GM21786 (cell line): ENCODE results near the gene BEX3.
A peak's percentile ranks its signal among the peaks of the same experiment; 100 is the strongest.
"Not testable (repeated sequence)": the region's sequence is repeated elsewhere in the genome, so short reads cannot be mapped to it uniquely, and the experiment has no call there.

Experiments
- ATAC-seq: cut with Tn5 transposase; IDR thresholded peaks from one replicate; pipeline ENCODE4 v1.9.1; 2021; ENCODE audit not compliant: unreplicated experiment

BEX3 gene

DNA sequence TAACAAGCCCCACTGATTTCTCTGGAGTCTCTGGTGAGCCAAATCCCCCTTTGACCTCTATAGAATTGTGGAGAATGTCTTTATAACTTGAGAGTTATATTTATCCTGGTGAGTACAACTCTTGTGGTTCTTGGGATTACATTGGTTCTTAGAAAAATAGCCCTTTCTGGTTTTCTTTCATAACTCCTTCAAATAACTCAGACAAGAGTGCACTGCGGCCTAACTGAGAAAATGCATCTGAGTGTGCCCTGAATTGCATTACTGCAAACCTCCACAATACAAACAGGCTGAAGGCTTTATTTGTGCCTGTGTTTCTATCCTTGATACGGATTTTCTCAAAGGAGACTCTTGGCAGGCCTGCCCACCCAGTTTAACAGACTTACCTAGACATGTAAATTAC is 2.7 kb downstream of the BEX3 start:
- no peak for ATAC-seq

DNA sequence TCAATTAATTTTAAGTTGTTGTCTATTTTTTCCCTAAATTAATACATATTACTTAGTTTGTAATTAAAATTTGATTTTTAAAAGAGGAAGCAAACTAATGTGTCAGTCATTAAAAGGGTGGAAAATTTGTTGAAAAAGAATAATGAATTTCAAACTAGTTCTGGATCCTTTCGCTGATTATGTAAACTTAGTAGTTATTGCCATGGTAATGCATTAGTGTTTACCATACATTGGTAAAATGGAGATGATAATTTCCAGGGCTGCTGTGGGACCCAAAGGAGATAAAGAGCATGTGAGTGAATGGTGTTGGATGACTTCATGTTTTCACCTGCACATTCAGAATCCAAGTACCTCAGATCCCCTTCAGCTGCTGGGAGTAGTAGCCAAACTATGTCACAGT is 6.5 kb downstream of the BEX3 start:
- ATAC-seq = no peak

DNA sequence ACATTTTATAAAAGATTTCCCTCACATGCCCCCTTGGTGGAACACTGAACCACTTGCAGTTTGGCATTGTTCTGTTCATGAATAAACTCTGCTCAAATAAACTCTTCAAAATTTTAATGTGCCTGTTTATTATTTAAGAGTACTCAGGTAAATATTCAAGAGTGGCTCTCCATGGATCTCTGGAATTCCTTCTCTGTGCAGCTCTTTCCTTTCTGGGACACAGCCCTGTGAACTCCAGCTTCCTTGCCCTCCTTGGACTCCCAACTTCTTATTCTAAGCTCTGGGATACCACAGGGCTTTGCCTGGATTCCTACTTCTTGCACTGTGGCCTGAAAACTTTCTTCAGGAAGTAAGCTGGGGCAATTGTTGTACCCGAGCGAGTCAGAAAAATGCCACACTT is 8.3 kb downstream of the BEX3 start:
- no peak for ATAC-seq

DNA sequence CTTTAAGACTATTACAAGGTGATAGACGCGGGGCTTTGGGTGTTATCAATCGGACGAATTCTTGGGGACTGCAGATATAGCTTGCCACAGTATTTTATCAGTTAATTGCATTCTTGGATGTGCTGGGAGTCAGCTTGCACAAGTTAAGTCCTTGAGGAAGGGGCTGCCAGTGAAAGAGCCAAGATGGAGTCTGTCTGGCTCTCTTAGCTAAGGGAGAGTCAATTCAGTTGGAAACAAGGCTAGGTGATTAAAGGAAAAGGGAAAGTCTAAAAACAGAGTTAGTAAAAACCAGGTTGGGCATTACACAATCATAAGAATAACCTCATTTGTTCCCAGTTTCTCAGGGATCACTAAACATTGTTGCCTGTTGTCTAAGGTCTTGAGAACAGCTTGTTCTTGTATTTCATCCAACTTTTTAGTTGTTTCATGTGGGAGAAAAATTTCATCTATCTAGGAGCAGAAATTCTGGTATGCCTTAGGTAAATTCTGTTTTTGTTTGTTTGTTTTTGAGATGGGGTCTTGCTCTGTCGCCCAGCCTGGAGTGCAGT is 9.0 kb downstream of the BEX3 start:
- not testable (repeated sequence) for ATAC-seq

DNA sequence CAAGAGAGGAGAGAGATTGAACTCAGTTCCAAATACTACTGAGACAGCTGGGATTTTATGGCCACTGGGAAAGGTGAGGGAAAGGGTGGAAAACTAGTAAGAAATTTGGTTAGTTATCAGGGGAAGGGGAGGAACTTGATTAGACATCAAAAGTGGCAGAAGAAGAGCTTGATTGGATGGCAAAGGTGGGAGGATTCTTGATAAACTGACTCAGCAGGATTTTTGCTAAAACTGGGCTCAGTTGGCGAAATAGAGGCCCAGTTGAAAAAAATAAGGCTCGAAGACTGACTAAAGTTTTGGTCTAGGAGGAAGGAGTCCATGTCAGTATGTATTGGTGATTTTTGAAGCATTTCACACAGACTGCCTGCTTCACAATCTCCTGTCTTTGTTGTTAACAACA is 10.0 kb downstream of the BEX3 start:
- no peak for ATAC-seq

DNA sequence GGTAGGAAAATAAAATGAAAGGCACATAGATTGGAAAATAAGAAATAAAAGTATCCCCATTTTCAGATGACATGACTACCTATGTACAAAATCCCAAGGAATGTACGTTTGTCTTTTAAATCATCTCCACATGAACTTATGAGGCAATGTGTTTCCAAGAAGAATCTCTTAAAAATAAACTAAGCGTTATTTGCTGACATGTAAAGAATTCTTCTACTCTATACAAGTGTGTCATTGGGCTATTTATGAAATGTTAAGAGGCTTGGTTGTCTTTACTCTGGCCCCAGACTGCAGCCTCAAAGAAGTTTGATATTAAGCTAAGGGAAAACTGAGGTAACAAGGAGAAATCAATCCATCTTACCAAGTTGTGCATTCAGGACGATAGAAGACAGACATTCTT is 17.1 kb downstream of the BEX3 start:
- no peak for ATAC-seq

DNA sequence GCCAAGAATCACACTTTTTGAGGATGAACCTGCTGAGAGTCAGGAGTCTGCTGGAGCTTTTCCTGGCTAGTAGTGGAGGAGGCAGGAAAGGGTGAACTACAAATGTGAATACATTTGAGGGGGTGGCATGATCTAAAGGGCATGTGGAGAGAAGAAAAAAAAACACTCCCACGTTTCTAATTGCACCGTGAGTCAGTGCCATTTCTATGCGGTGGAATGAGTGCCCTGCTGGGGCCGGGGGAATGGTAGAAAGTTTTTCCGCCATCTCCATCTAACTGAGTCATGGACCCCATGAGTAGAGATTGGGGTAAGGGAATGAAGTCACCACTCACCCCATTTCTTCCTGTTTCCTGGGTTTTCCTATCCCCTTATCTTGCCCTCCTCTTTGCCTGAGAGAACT is 19.8 kb downstream of the BEX3 start:
- no peak for ATAC-seq

DNA sequence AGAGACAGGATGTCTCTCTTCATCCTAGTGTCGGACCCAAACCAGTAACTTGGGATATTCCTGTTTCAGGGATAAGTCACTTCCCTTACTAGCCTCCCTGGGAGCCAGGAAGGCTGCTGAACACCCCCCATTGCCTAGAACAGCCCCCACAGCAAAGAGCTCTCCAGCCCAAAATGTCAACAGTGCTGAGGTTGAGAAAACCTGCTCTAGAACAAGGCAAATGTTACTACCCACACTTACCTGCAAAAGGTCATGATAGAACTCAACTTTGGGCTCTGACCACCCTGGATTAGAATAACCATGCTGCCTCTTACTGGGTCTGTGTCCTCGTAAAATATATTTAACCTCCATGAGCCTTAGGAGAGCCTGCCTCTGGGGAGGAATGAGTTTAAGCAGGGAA is 20.3 kb downstream of the BEX3 start:
- no peak for ATAC-seq

DNA sequence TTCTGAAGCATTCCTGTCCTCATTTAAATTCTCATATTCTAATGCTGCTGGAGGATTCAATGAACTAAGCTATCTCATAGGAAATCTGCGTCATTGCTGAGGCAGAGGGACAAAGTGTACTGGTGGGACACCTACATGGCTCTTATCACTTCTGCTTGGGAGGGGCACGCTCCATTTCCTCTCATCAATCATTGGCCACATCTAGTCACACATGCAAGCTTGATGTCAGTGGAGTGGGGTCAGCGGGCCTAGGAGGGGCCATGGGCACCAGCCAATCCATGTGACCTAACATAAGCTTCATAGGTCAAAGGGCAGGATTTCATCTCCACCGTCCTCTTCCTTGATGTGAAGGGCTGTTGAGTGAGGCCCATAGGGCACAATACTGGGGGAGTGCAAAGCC is 21.4 kb downstream of the BEX3 start:
- ATAC-seq = no peak

DNA sequence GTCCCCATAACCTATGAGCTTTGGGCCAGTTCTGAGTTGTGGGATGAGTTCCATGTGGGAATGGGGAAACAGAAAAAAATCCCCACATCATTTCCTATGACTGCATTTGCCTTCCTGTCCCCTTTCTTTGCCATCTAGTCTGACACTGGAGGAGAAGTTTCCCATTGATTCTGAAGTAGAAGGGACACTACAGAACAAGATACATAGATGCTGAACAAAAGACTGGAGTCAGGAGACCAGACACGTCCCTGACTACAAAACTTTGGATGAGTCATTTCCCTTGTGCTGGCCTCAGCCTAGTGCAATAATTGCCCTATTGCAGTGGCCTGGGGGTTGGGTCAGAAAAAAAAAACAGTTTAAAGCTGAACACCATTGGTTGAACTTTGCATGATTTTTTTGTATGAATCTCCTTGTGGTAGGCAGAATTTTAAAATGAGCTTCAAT is 22.1 kb downstream of the BEX3 start:
- ATAC-seq = no peak

DNA sequence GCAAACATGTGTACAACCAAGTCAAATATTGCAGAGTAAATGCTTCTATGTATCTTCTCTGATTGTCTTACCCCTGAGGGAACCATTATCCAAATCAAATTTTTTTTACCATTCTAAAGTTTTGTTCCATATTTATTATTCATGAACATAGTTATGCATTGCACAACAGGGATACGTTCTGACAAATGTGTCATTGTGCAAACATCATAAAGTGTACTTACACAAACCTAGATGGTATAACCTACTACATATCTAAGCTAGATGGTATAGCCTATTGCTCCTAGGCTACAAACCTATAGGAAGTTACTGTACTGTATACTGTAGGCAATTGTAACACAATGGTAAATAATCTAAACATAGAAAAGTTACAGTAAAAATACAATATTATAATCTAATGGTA is 23.4 kb downstream of the BEX3 start:
- no peak for ATAC-seq

DNA sequence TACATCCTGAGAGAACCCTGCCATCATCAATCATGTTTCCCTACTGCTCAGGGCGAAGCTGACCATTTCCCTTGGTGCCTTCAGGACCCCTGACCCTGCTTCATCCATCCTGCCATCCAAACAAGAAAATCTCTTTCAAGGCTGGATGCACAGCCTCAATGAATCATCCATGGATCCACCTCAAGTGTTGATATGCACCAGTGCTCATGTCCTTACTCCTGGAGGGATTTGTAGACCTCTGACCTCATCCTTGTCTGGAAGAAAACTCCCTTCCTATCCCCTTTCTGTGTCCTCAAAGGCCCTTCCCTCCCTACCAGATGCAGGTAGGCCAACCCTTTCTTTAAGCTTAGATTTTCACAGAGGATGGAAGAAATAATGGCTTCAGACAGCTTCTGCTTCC is 24.6 kb downstream of the BEX3 start:
- ATAC-seq = no peak

DNA sequence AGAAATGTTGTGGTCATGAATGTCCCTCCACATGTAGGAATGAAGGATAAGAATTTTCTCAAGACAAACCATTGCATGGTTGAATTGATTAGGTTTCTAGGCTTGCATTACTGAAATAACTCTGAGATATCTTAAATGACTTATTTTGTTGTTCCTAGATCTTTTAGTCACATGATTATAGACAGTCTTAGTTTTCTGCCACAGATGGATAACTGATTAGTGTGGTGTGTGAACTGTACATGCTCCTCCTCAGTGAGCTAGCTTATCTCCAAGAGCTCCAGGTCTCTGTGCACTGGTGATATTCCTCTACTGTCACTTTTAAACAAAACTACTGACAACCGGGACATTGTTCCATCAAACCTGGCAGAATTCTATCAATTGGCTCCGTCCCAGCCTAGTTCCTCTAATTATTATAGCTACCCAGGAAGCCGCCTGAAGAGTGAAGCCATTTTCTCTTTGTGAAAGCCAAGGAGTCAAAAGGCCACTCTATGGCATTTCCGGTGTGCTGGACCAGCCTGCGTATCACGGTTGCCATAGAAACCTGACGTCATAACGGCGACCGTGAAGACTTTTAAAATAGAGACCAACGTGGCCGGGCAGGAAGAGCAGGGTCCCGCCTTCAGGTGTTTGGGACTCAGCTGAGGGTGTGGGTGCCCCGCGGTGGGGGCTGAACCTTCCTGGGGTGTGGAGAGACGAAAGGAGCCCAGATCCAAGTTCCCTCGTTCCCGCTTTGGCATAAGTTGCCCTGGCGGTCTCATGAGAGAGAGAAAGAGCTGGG is 28.1 kb downstream of the BEX3 start:
- peak; percentile 93 for ATAC-seq

DNA sequence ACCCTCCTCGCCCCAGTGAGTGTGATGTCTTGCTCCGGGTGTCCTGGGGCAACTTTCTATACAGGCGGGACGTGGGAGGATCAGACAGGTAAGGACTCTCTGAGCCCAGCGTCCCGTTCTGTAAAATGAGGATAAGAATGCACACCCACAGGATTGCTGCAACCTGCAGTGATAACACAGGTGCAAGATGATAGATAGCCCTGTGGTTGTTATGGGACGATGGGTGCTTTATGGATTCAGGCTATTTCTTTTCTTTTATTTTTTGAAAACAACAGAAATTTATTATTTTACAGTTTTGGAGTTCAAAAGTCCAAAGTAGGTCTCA is 28.6 kb downstream of the BEX3 start:
- ATAC-seq = no peak

DNA sequence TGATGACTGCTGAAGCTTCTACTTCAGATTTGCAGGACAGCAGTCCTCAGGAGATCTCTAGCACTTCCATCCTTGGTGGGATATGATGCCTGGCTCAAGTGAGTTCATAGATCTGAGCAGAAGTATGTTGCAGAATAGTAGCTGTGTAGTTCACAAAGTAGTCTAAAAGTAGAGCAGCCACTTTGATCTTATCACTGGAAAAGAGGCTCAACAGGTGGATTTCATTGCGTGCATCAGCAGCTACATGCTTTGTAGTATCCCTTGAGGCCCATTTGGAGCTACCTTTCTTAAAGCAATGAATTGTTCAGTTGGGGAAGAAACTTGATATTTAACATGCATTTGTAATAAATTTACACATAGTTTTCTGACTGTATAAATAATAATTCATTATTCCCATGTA is 29.9 kb downstream of the BEX3 start:
- no peak for ATAC-seq

DNA sequence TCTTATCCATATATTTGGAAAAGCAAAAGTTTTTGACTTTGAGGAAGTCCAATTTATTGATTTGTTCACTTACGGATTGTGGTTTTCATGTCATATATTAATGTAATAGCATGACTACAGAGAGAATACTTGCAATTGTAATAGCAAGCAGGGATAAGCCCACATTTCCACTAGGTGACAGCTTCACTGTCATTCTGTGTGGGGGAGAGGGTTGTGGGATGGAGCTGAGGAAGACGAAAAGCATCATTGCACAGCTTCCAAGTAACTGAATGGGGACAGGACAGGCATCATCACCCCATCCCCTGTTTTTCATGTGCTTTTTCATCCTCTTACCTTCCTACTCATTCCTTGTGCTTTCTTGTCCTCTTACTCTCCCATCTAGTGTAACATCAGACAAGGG is 31.4 kb downstream of the BEX3 start:
- ATAC-seq = no peak

DNA sequence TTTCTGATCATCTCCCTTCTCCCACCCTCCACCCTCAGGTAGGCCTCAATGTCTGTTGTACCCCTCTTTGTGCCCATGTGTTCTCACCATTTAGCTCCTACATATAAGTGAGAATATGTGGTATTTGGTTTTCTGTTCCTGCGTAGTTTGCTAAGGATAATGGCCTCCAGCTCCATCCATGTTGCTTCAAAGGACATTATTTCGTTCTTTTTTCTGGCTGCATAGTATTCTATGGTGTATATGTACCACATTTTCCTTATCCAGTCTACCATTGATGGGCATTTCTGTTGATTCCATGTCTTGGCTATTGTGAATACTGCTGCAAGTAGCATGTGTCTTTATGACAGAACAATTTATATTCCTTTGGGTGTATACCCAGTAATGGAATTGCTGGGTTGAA is 35.4 kb downstream of the BEX3 start:
- not testable (repeated sequence) for ATAC-seq

DNA sequence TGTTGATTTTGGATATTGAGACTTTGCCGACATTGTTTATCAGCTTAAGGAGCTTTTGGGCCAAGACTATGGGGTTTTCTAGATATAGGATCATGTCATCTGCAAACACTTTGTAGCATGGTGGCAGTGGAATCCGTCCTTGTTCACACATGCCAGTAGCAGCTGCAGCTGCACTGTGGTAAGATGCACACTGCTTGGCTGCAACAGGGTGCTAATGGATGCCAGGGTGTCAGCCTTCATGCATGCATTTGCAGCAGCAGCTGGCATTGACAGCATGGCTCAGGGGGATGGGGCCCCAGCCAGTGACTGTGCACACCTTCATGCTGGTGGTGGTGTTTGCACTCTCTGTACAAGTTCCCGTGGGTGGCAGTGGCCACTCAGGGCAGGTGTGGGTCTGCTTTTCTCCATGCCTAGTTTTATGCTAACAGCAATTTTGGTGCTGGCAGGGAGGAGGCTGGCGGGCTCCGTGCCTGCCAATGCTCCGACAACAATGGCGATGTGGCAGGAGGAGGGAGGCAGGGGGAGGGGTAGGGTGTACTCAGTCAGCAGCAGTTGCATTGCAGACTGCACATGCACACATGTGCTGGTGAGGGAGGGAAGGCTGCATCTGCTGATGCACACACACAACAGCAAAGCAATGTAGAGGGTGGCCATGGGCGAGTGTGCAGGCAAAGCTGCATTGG is 37.5 kb downstream of the BEX3 start:
- no peak for ATAC-seq

DNA sequence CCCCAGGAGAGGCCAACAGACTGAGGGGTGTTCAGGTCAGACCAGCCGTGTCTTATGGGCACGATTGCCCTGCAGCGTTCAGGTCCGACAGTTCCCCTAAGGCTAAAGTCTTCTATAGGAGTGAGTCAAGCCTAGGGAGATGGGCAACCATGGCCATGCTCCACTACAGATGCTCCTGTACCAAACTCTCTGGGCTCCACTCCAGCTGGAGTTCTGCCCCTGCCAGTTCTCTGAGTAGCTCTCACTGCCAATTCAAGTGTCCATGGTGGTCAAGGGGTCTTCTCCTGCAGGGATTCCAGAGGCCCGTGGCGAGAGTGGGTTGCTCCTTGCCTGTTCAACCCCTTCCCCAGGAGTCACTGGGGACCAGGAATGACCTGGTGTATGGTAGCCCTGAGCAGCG is 38.2 kb downstream of the BEX3 start:
- no peak for ATAC-seq

DNA sequence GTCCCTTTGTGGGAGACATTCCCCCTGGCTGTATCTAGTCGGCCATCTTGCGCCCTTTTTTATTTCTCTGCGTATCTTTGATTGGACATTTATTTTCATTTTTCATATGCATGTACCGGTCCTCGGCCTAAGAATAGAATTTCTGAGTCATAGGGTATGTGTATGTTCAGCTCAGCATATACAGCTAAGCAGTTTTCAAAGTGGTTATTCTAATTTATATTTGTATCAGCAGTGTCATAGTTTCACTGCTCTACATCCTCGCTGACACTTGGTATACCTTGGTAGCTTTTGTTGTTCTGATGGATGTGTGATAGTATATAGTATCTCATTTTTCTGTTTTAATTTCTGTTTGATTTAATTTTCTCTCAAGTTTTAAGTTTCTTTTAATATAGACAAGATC is 38.7 kb downstream of the BEX3 start:
- no peak for ATAC-seq

DNA sequence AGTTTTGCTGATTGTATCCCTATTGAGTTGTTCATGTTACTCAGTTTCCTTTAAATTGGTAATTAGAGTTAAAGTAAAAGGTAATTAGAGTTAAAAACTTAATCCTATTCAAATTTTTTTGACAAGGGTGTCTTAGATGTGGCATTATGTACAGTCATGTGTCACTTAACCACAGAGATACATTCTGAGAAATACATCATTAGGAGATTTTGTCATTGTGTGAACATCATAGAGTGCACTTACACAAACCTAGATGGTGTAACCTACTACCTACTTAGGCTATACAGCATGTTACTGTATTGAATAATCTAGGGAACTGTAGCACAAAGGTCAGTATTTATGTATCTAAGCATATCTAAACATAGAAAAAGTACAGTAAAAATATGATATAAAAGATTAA is 39.2 kb downstream of the BEX3 start:
- no peak for ATAC-seq

DNA sequence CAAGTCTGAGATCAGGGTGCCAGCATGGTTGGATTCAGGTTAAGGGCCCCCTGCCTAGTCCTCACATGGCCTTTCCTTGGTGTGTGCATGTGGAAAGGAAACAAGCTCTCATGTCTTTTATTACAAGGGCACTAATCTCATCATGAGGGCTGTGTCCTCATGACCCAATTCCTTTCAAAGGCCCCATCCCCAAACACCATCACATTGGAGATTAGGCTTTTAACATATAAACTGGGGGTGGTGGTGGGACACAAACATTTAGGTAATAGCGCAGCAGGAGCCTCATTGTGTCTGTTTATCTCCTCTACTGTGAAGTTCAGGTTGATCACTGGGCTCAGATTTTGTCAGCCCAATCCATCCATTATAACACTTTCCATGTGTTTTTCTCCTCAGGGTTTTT is 41.0 kb downstream of the BEX3 start:
- ATAC-seq = no peak

DNA sequence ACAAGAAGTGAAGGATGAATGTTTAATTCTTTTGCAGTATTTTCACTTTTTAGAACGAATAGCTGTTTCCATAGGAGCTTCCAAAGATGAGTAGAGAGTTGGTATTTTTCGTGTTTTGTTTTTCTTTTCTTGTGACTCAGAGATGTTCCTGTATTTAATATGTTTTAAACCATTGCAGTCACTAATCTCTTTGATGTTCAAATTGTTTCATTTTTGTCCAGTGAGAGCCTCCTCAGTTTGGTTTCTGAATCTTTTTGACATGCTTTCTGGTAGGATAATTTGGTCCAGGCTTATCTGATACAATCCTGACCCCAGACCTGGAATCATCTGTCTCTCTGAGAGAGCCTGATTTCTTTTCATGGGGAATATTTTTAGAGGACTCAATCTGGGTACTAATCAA is 41.6 kb downstream of the BEX3 start:
- ATAC-seq = no peak
